CD4-positive, alpha-beta memory T cell (primary cell): Measurements from ENCODE around the gene COQ8B. TPM values are rescaled to one million over a fixed set of nuclear protein-coding genes. Genes with fewer than 3 reads are reported as not detected.
A peak's percentile ranks its signal among the peaks of the same experiment; 100 is the strongest.

ENCODE experiments used
- CTCF ChIA-PET: fragments of 350-600 bp; sonication (Branson Sonifier 250); formaldehyde crosslinking; loops from one replicate; lab custom pipeline; 2021; ENCODE audit warnings: inconsistent platforms; ENCODE audit not compliant: partially characterized antibody; lab: Charles Lee
- POLR2A ChIA-PET: fragments of 350-600 bp; sonication (Branson Sonifier 250); formaldehyde crosslinking; loops from one replicate; lab custom pipeline; 2021; ENCODE audit not compliant: partially characterized antibody; lab: Charles Lee
- DNase-seq, 5 donors: peaks; one replicate each; pipeline versions ENCODE4 v3.0.0 to v3.0.0-alpha.2; 2020 to 2022; ENCODE audit warnings: mixed read lengths in 1 of 5
- H3K27ac ChIP-seq: one replicate; pipeline ENCODE4 v1.7.0; 2013; ENCODE audit warnings: low read depth, low read length
- H3K27me3 ChIP-seq: 2 replicates; pipeline ENCODE4 v1.7.0; 2013; ENCODE audit warnings: mild to moderate bottlenecking, low read length, moderate library complexity; ENCODE audit not compliant: insufficient read depth
- H3K36me3 ChIP-seq: 2 replicates; pipeline ENCODE4 v1.7.0; 2013; ENCODE audit warnings: mild to moderate bottlenecking, low read length, moderate library complexity; ENCODE audit not compliant: insufficient read depth
- H3K4me1 ChIP-seq: 2 replicates; pipeline ENCODE4 v1.7.0; 2013; ENCODE audit warnings: mild to moderate bottlenecking, low read length, moderate library complexity; ENCODE audit not compliant: insufficient read depth
- H3K4me3 ChIP-seq, 2 donors: one replicate each; pipeline ENCODE4 v1.7.0; 2013; ENCODE audit warnings: low read length in 2 of 2, mild to moderate bottlenecking in 1 of 2
- H3K9me3 ChIP-seq, 2 donors: one replicate each; pipeline ENCODE4 v1.7.0; 2013; ENCODE audit warnings: low read length in 2 of 2, control low read depth in 1 of 2; ENCODE audit not compliant: control insufficient read depth in 1 of 2
- H3K27ac Mint-ChIP-seq, 7 donors: one replicate each; pipeline ENCODE4 v1.8.0; 2020 to 2021; ENCODE audit warnings: mixed read lengths in 7 of 7, mild to moderate bottlenecking in 6 of 7, inconsistent platforms in 3 of 7, moderate library complexity in 3 of 7
- H3K27me3 Mint-ChIP-seq, 2 donors: one replicate each; pipeline ENCODE4 v1.8.0; 2020 to 2021; ENCODE audit warnings: mixed read lengths in 2 of 2
- H3K36me3 Mint-ChIP-seq, 2 donors: one replicate each; pipeline ENCODE4 v1.8.0; 2020 to 2021; ENCODE audit warnings: mixed read lengths in 2 of 2, inconsistent platforms in 1 of 2, mild to moderate bottlenecking in 1 of 2
- H3K4me1 Mint-ChIP-seq, 4 donors: one replicate each; pipeline ENCODE4 v1.8.0; 2020 to 2021; ENCODE audit warnings: mixed read lengths in 4 of 4, mild to moderate bottlenecking in 1 of 4
- H3K4me3 Mint-ChIP-seq, 8 donors: one replicate each; pipeline ENCODE4 v1.8.0; 2020 to 2021; ENCODE audit warnings: mixed read lengths in 8 of 8, mild to moderate bottlenecking in 7 of 8, moderate library complexity in 6 of 8, inconsistent platforms in 3 of 8
- H3K9me3 Mint-ChIP-seq, 8 donors: one replicate each; pipeline ENCODE4 v1.8.0; 2020 to 2021; ENCODE audit warnings: mixed read lengths in 8 of 8, mild to moderate bottlenecking in 5 of 8, inconsistent platforms in 3 of 8, moderate library complexity in 1 of 8
- intact Hi-C: fragments of 100-400 bp; cut with micrococcal nuclease; formaldehyde crosslinking; loops from one replicate; pipeline ENCODE4 v1.15.1; 2023
- polyA plus RNA-seq, 2 donors: library from polyadenylated mRNA; unstranded; fragments of 300-500 nt; fragmentation: Illumina TruSeq; gene quantifications; one replicate each; pipeline ENCODE4 v1.2.3, GENCODE V29; 2021
- total RNA-seq, 2 experiments: library from RNA; stranded (reverse); gene quantifications; one replicate each; pipeline ENCODE4 v1.2.3, GENCODE V29; 2021

Gene COQ8B
- total and polyA plus RNA-seq, 4 experiments from 2014 or later = 20.2 to 54.7 (median 34.2) TPM

GRCh38 chr19:40758491-40758890 lies 41.8 kb upstream of the COQ8B start:
- peaks cover 36% of the 10 kb centered on the region for H3K4me1 ChIP-seq
- Mint-ChIP-seq H3K36me3 (peaks cover 59 to 70% of the 10 kb centered on the region in 2 donors), H3K9me3 (no peaks in the 10 kb centered on the region), H3K4me1 (peaks cover 30 to 60% (median 39%) of the 10 kb centered on the region in 4 donors), H3K27ac (peak overlapping the region in 3 of 7 donors; percentile 27 to 73 (median 68)), H3K4me3 (no peak overlapping the region), H3K27me3 (no peaks in the 10 kb centered on the region)
- H3K27me3 ChIP-seq = no peaks in the 10 kb centered on the region
- intact Hi-C loops = no loop called here
- ChIA-PET CTCF (interaction anchor here (0.6 to 1.1 kb wide), 4 partner anchors 16 to 62 kb away, joined by 3 to 4 read pairs (median 3); partner anchors contain the start of gene EGLN2), POLR2A (interaction anchor here (1.1 to 9.9 kb wide), 3 partner anchors 19 to 47 kb away, joined by 5 to 142 read pairs (median 133); partner anchors contain the start of genes EGLN2 and RAB4B)
- no peaks in the 10 kb centered on the region for H3K9me3 ChIP-seq
- no peak overlapping the region for H3K27ac ChIP-seq
- peaks cover 69% of the 10 kb centered on the region for H3K36me3 ChIP-seq
- no peak for DNase-seq
- no peak overlapping the region for H3K4me3 ChIP-seq

DNA sequence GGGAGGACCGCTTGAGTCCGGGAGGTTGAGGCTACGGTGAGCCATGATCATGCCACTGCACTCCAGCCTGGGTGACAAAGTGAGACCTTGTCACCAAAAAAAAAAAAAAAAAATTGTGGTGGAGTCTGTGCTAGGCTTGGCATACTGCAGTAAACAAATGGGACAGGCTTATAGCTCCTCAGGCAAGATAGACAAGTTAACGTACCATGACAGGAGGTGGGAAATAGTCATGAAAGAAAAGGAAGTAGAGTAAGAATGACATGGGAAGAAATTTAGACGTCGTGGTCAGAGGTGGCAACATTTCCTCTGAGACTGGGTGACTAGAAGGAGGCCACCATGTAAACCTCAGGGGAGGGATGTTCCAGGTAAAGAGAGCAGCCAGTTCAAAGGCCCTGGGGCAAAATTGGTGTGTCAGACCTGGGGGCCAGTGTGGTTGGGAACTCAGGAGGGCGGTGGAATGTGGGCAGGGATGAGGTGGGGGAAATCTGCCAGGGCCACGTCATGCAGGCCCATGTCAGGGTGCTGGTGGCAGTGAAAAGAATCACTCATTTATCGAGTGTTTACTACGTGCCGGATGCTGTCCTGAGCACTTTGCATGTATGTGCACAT lies 39.9 kb upstream of the COQ8B start:
- intact Hi-C loops = no loop called here
- peaks cover 31 to 71% (median 48%) of the 10 kb centered on the region in 4 donors for H3K4me1 Mint-ChIP-seq
- Histone ChIP-seq H3K9me3 (no peaks in the 10 kb centered on the region), H3K27me3 (no peaks in the 10 kb centered on the region), H3K36me3 (peaks cover 50% of the 10 kb centered on the region), H3K27ac (peak overlapping the region; percentile 54), H3K4me3 (no peak overlapping the region), H3K4me1 (peaks cover 49% of the 10 kb centered on the region)
- CTCF ChIA-PET = interaction anchor here (0.7 to 3.2 kb wide), 5 partner anchors 17 to 93 kb away, joined by 3 to 14 read pairs (median 10); partner anchors contain the start of gene RAB4B
- peak overlapping the region; percentile 8 to 93 (median 78) for H3K27ac Mint-ChIP-seq
- H3K27me3 Mint-ChIP-seq = no peaks in the 10 kb centered on the region
- peak overlapping the region; percentile 3 to 82 (median 36) for H3K4me3 Mint-ChIP-seq
- H3K36me3 Mint-ChIP-seq = peaks cover 40 to 60% of the 10 kb centered on the region in 2 donors
- POLR2A ChIA-PET = interaction anchor here (3.7 to 9.9 kb wide), 4 partner anchors 10 to 49 kb away, joined by 13 to 142 read pairs (median 76); partner anchors contain the start of genes EGLN2 and RAB4B
- peak in 2 of 5 donors; percentile 15 to 57 for DNase-seq
- no peaks in the 10 kb centered on the region for H3K9me3 Mint-ChIP-seq

DNA sequence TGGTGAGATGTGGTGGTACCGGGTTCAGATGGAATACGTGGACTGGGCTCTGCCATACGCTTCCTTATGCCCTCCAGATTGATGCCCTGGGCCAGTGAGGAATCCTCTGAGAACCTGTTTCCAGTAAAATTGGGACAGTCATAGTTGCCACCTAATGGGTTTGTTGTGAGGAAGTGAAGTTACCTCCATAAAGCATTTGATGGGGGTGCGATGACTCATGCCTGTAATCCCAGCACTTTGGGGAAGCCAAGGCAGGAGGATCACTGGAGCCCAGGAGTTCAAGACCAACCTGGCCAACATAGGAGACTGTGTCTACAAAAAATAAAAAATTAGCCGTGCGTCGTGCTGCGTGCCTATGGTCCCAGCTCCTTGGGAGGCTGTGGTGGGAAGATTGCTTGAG lies 39.1 kb upstream of the COQ8B start:
- ChIA-PET CTCF (interaction anchor here (0.7 to 3.2 kb wide), 6 partner anchors 12 to 93 kb away, joined by 3 to 14 read pairs (median 7); partner anchors contain the start of gene RAB4B), POLR2A (interaction anchor here (3.7 to 9.9 kb wide), 4 partner anchors 11 to 50 kb away, joined by 13 to 142 read pairs (median 76); partner anchors contain the start of genes EGLN2 and RAB4B)
- Mint-ChIP-seq H3K27ac (peak overlapping the region; percentile 65 to 93 (median 83)), H3K27me3 (no peaks in the 10 kb centered on the region), H3K4me3 (peak overlapping the region; percentile 30 to 94 (median 78)), H3K4me1 (peaks cover 31 to 69% (median 51%) of the 10 kb centered on the region in 4 donors), H3K36me3 (peaks cover 36 to 63% of the 10 kb centered on the region in 2 donors), H3K9me3 (no peaks in the 10 kb centered on the region)
- Histone ChIP-seq H3K27ac (peak overlapping the region; percentile 54), H3K27me3 (no peaks in the 10 kb centered on the region), H3K4me3 (no peak overlapping the region), H3K9me3 (no peaks in the 10 kb centered on the region), H3K36me3 (peaks cover 43% of the 10 kb centered on the region), H3K4me1 (peaks cover 53% of the 10 kb centered on the region)
- no peak for DNase-seq
- intact Hi-C loops = no loop called here

DNA sequence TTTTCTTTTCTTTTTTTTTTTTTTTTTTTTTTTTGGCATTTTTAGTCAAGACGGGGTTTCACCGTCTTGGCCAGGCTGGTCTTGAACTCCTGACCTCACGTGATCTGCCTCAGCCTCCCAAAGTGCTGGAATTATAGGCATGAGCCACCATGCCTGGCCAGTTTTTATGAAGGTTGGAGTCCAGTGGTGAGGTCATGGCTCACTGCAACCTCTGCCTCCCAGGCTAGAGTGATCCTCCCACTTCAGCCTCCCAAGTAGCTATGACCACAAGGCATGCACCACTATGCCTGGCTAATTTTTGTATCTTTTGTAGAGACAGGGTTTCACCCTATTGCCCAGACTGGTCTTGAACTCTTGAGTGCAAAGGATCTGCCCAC lies 38.5 kb upstream of the COQ8B start:
- H3K27ac ChIP-seq = peak overlapping the region; percentile 54
- Mint-ChIP-seq H3K27ac (peak overlapping the region; percentile 65 to 93 (median 83)), H3K27me3 (no peaks in the 10 kb centered on the region), H3K4me1 (peaks cover 32 to 74% (median 49%) of the 10 kb centered on the region in 4 donors), H3K36me3 (peaks cover 31 to 63% of the 10 kb centered on the region in 2 donors), H3K4me3 (peak overlapping the region; percentile 68 to 94 (median 81)), H3K9me3 (peaks cover 0 to 2% (median 0%) of the 10 kb centered on the region in 8 donors)
- peak overlapping the region in 1 of 2 donors; percentile 28 for H3K4me3 ChIP-seq
- DNase-seq = no peak
- H3K9me3 ChIP-seq = no peaks in the 10 kb centered on the region
- H3K4me1 ChIP-seq = peaks cover 53% of the 10 kb centered on the region
- POLR2A ChIA-PET = interaction anchor here (1.2 to 9.9 kb wide), 5 partner anchors 12 to 50 kb away, joined by 3 to 142 read pairs (median 19); partner anchors contain the start of genes COQ8B, EGLN2 and RAB4B
- peaks cover 38% of the 10 kb centered on the region for H3K36me3 ChIP-seq
- H3K27me3 ChIP-seq = no peaks in the 10 kb centered on the region
- intact Hi-C loops = no loop called here
- CTCF ChIA-PET = interaction anchor here (0.8 to 3.2 kb wide), 6 partner anchors 11 to 64 kb away, joined by 3 to 14 read pairs (median 7); partner anchors contain the start of gene RAB4B

DNA sequence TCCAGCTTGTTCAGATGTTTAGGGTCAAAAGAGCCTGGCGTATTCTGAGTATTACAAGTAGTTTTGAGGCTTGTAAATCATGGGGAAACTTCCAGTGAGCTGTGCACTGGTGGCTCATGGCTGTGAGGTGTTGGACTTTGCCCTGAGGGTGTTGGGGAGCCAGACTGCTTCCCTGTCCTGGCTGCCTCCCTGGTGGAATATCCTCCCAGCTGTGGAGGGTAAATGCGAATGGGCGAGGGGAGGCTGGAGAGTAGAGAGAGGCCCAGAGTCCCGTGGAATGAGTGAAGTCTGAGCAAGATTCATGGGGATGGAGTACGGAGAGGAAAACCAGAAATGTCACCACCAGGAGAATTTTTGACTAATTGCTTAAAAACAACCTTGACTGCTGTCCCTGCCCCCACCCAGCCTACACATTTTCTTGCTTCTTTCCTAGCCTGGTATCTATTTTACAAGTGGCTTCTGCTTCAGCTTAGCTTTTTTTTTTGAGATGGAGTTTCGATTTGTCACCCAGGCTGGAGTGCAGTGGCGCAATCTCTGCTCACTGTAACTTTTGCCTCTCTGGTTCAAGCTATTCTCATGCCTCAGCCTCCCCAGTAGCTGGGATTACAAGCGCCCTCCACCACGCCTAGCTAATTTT lies 38.0 kb upstream of the COQ8B start:
- DNase-seq = peak in 2 of 5 donors; percentile 18 to 23
- POLR2A ChIA-PET = interaction anchor here (1.1 to 9.9 kb wide), 7 partner anchors 12 to 92 kb away, joined by 3 to 142 read pairs (median 13); partner anchors contain the start of genes COQ8B, EGLN2 and RAB4B
- Mint-ChIP-seq H3K27me3 (no peaks in the 10 kb centered on the region), H3K4me3 (peak overlapping the region; percentile 68 to 94 (median 84)), H3K4me1 (peaks cover 37 to 77% (median 52%) of the 10 kb centered on the region in 4 donors), H3K9me3 (peaks cover 0 to 2% (median 0%) of the 10 kb centered on the region in 8 donors), H3K27ac (peak overlapping the region; percentile 82 to 93 (median 86)), H3K36me3 (peaks cover 27 to 58% of the 10 kb centered on the region in 2 donors)
- Histone ChIP-seq H3K27me3 (no peaks in the 10 kb centered on the region), H3K9me3 (no peaks in the 10 kb centered on the region), H3K27ac (peak overlapping the region; percentile 54), H3K4me1 (peaks cover 57% of the 10 kb centered on the region), H3K4me3 (peak overlapping the region; percentile 28 to 68), H3K36me3 (peaks cover 32% of the 10 kb centered on the region)
- intact Hi-C loops = loop anchor here (5.0 kb wide), 1 partner anchor 312 kb away; the partner anchor contains the start of gene SERTAD3
- CTCF ChIA-PET = interaction anchor here (0.8 to 3.2 kb wide), 6 partner anchors 10 to 65 kb away, joined by 3 to 14 read pairs (median 7); partner anchors contain the start of gene RAB4B

GRCh38 chr19:40752257-40752781 lies 35.6 kb upstream of the COQ8B start:
- H3K4me3 ChIP-seq = peak overlapping the region; percentile 81 to 98
- CTCF ChIA-PET = interaction anchor here (0.7 to 2.4 kb wide), 11 partner anchors 14 to 510 kb away, joined by 3 to 14 read pairs (median 3); partner anchors contain the start of genes NUMBL and RAB4B
- peaks cover 63% of the 10 kb centered on the region for H3K4me1 ChIP-seq
- Mint-ChIP-seq H3K27ac (peak overlapping the region; percentile 89 to 99 (median 99)), H3K27me3 (no peaks in the 10 kb centered on the region), H3K36me3 (peaks cover 18 to 45% of the 10 kb centered on the region in 2 donors), H3K4me1 (peaks cover 35 to 70% (median 48%) of the 10 kb centered on the region in 4 donors), H3K9me3 (peaks cover 0 to 2% (median 0%) of the 10 kb centered on the region in 8 donors), H3K4me3 (peak overlapping the region; percentile 95 to 100 (median 98))
- H3K36me3 ChIP-seq = peaks cover 13% of the 10 kb centered on the region
- intact Hi-C loops = loop anchor here (5.0 kb wide), 1 partner anchor 310 kb away; the partner anchor contains the start of gene SERTAD3
- peak overlapping the region; percentile 86 for H3K27ac ChIP-seq
- POLR2A ChIA-PET = interaction anchor here (0.6 to 9.9 kb wide), 15 partner anchors 8 to 981 kb away, joined by 3 to 142 read pairs (median 3); partner anchors contain the start of genes COQ8B, EGLN2, ITPKC and MIA
- H3K9me3 ChIP-seq = no peaks in the 10 kb centered on the region
- peak in 1 of 5 donors; percentile 22 for DNase-seq
- no peaks in the 10 kb centered on the region for H3K27me3 ChIP-seq
